SU-DHL-6 (cell line): ENCODE results near the gene CDK13.

Experiments used
- H2AFZ ChIP-seq: fragments of 200-600 bp; sonication (generic); 2 replicates; pipeline ENCODE4 v1.6.1; 2014; ENCODE audit warnings: low read depth, mild to moderate bottlenecking, moderate library complexity, mixed read lengths, antibody characterized with exemption, low read length; ENCODE audit not compliant: severe bottlenecking
- H3F3A ChIP-seq: fragments of 200-600 bp; shearing (Covaris generic); 2 replicates; pipeline ENCODE4 v1.6.0; 2016; ENCODE audit warnings: antibody characterized with exemption, mild to moderate bottlenecking; ENCODE audit not compliant: insufficient read depth
- H3K27ac ChIP-seq: fragments of 200-600 bp; sonication (generic); 2 replicates; pipeline ENCODE4 v1.5.1; 2016; ENCODE audit warnings: low read depth, mild to moderate bottlenecking, low read length, moderate library complexity, mixed read lengths
- H3K27me3 ChIP-seq: fragments of 200-600 bp; sonication (generic), shearing (Covaris generic); 2 replicates; pipeline ENCODE4 v1.6.0; 2014; ENCODE audit warnings: mild to moderate bottlenecking, low read length
- H3K36me3 ChIP-seq: fragments of 200-600 bp; sonication (generic); 2 replicates; pipeline ENCODE4 v1.6.1; 2014; ENCODE audit warnings: mild to moderate bottlenecking, low read length, mixed read lengths
- H3K4me2 ChIP-seq: fragments of 300-600, 200-600 bp; shearing (Covaris generic), sonication (generic); 2 replicates; pipeline ENCODE4 v1.6.0; 2014; ENCODE audit warnings: low read length, low read depth, mild to moderate bottlenecking; ENCODE audit not compliant: poor library complexity, severe bottlenecking
- H3K4me3 ChIP-seq: fragments of 200-600 bp; sonication (generic); 2 replicates; pipeline ENCODE4 v1.5.1; 2014; ENCODE audit warnings: antibody characterized with exemption, low read length, mild to moderate bottlenecking, mixed read lengths; ENCODE audit not compliant: insufficient read depth, poor library complexity, severe bottlenecking
- H3K79me2 ChIP-seq: fragments of 200-600 bp; sonication (generic); 2 replicates; pipeline ENCODE4 v1.6.1; 2014; ENCODE audit warnings: mild to moderate bottlenecking, low read length, moderate library complexity; ENCODE audit not compliant: insufficient read depth
- H3K9ac ChIP-seq: fragments of 200-600 bp; sonication (generic); 2 replicates; pipeline ENCODE4 v1.7.0; 2014; ENCODE audit warnings: mild to moderate bottlenecking, low read length
- H3K9me2 ChIP-seq: fragments of 200-600 bp; sonication (generic); replicated peaks from 2 replicates; pipeline ENCODE4 v1.6.1; 2014; ENCODE audit warnings: low read length; ENCODE audit not compliant: insufficient read depth
- H3K9me3 ChIP-seq: fragments of 200-600 bp; sonication (generic); 2 replicates; pipeline ENCODE4 v1.6.1; 2014; ENCODE audit warnings: low read length, mixed read lengths; ENCODE audit not compliant: insufficient read depth
- H4K20me1 ChIP-seq: fragments of 200-600 bp; sonication (generic); 2 replicates; pipeline ENCODE4 v1.6.1; 2014; ENCODE audit warnings: low read depth, mild to moderate bottlenecking, antibody characterized with exemption, low read length, moderate library complexity, mixed read lengths
- CTCF ChIP-seq: fragments of 200-600 bp; sonication (generic); IDR thresholded peaks from one replicate; pipeline ENCODE4 v1.5.1; 2017; ENCODE audit warnings: antibody characterized with exemption, mild to moderate bottlenecking, low read length, moderate library complexity; ENCODE audit not compliant: insufficient read depth, poor library complexity, severe bottlenecking
- EZH2phosphoT487 ChIP-seq: fragments of 200-600 bp; sonication (generic), shearing (Covaris generic); conservative IDR thresholded peaks from 2 replicates; pipeline ENCODE4 v1.6.1; 2018; ENCODE audit warnings: mild to moderate bottlenecking, antibody characterized with exemption, low read length, moderate library complexity, mixed read lengths

The CDK13 gene

DNA sequence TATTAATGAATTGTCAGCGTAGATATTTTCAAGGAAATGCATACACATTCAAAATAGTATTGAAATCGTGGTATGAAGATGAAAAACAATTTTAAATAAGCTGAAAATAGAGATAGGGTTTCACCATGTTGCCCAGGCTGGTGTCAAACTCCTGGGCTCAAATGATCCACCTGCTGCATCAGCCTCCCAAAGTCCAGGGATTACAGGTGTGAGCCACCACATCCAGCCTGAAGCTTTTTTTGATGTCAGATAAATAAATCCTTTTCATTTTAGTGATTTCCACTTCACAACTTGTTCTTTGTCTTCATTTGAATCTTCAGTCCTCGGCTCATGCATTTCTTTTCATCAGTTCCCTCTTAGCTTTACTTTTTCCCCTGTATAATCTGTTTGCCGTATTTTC lies 4.6 kb downstream of the CDK13 start:
- no peak for TF ChIP-seq EZH2phosphoT487
- TF ChIP-seq CTCF: no peak
- Histone ChIP-seq H3K27me3 (no peaks in the 10 kb centered on the region), H3K27ac (no peak overlapping the region), H4K20me1 (peaks cover 65% of the 10 kb centered on the region), H3K9ac (peak overlapping the region; percentile 7; the same call in 1 of the 2 replicates), H2AFZ (no peak overlapping the region), H3K4me2 (peak overlapping the region; percentile 92), H3K79me2 (peaks cover 95% of the 10 kb centered on the region), H3K36me3 (peaks cover 28% of the 10 kb centered on the region), H3K9me3 (no peaks in the 10 kb centered on the region), H3F3A (peaks cover 16% of the 10 kb centered on the region), H3K9me2 (no peaks in the 10 kb centered on the region), H3K4me3 (peak overlapping the region; percentile 93)

DNA sequence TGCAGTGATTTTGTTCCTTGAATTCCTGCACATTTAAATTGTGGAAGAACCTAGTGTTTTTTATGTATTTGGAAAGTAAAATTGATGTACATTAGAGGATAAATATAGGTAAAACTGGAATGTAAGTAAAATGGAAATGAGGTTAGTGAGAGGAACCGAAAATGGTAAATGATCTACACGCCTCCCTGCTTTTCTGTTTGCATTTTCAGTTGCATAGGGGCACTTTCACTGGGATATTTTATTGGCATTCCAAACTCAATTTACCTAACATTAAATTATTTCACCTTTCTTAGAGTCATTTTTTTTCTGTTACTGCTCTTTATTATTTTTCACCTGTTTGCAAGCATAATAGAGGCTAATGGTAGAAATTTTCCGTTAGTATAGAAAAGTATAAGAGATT lies 8.0 kb downstream of the CDK13 start:
- Histone ChIP-seq H3K27me3 (no peaks in the 10 kb centered on the region), H4K20me1 (peaks cover 51% of the 10 kb centered on the region), H3K4me2 (peak overlapping the region; percentile 92), H3F3A (peaks cover 6% of the 10 kb centered on the region), H3K9me2 (no peaks in the 10 kb centered on the region), H2AFZ (no peak overlapping the region), H3K79me2 (peaks cover 91% of the 10 kb centered on the region), H3K27ac (no peak overlapping the region), H3K4me3 (peak overlapping the region; percentile 30), H3K36me3 (peaks cover 32% of the 10 kb centered on the region), H3K9me3 (no peaks in the 10 kb centered on the region), H3K9ac (no peak overlapping the region)
- TF ChIP-seq CTCF (no peak), EZH2phosphoT487 (no peak)

DNA sequence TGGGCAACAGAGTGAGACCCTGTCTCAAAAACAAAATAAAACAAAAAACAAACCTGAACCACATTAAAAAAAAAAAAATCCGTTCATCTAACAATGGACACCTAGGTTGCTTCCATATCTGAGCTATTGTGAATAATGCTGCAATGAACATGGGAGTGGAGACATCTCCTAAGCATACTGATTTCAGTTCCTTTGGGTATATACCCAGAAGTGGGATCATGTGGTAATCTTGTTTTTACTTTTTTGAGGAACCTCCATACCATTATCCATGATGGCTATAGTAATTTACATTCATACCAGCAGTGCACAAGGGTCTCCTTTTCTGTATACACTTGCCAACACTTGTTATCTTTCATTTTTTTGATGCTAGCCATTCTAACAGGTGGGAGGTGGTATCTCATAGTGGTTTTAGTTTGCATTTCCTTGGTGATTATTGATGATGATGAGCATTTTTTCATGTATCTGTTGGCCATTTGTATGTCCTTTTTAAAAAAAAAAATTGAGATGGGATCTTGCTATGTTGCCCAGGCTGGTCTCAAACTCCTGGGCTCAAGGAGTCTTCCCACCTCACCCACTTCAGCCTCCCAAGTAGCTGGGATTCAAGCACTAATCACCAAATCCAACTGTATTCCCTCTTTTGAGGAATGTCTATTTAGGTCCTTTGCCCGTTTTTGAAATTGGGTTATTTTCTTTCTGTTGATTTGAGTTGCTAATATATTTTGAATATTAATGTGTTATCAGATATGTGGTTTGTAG lies 17.5 kb downstream of the CDK13 start:
- Histone ChIP-seq H3K36me3 (no peaks in the 10 kb centered on the region), H3K9ac (no peak overlapping the region), H3K79me2 (peaks cover 80% of the 10 kb centered on the region), H3K4me3 (no peak overlapping the region), H3K4me2 (no peak overlapping the region), H2AFZ (no peak overlapping the region), H3K9me3 (no peaks in the 10 kb centered on the region), H4K20me1 (peaks cover 36% of the 10 kb centered on the region), H3F3A (peaks cover 12% of the 10 kb centered on the region), H3K9me2 (no peaks in the 10 kb centered on the region), H3K27me3 (no peaks in the 10 kb centered on the region), H3K27ac (no peak overlapping the region)
- TF ChIP-seq CTCF: no peak
- no peak for TF ChIP-seq EZH2phosphoT487
